IPS-11a (cell line): Measurements from ENCODE around the gene CARM1.
"Not testable (repeated sequence)": the region's sequence is repeated elsewhere in the genome, so short reads cannot be mapped to it uniquely, and the experiment has no call there.

Experiments
- H3K4me3 ChIP-seq: one replicate; pipeline ENCODE4 v1.5.1; 2013; ENCODE audit warnings: low read depth, low read length, control low read depth

CARM1 gene

GRCh38 chr19:10870955-10871603 is at the start of gene CARM1:
CARM1 (plus strand) TSS chr19:10871553; CDS start chr19:10871703, 150 bp downstream.
- peak within 1 kb of the TSS; percentile 67 for H3K4me3 ChIP-seq

DNA sequence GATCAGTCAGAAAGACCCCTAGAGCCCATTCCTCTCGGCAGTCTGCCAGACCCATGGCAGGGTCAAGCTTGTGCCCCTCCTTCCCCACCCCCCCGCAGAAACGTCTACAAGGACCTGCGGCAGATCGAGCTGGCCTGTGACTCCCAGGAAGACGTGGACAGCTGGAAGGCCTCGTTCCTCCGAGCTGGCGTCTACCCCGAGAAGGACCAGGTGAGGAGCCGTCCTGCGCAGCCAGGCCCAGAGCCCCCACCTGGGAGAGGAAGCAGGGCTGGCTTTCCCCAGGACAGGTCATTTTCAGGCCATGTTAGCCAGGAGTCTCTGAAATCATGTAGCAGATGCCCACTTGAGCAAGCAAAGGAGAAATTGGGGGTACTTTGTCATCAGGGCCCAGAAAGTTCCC is 47.7 kb upstream of the CARM1 start:
- H3K4me3 ChIP-seq, result no peak overlapping the region

DNA sequence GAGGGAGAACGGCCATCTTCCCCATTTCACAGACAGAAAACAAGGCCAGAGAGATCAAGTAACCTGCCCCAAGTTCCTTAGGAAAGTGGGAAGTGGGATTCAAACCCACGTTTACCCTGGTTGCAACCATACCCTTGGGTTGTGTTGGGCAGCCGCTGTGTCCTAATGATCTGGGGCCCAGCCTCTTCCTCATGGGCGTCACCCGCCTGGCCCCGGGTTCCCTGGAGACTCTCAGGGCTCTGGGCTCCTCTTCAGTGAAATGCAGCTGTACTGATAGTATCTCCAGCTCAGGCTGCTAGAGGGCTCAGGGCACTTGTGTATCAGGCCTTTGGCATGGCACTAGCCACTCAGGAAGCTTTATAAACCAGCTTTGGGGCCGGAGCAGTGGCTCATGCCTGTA is 45.1 kb upstream of the CARM1 start:
- H3K4me3 ChIP-seq, result no peak overlapping the region

DNA sequence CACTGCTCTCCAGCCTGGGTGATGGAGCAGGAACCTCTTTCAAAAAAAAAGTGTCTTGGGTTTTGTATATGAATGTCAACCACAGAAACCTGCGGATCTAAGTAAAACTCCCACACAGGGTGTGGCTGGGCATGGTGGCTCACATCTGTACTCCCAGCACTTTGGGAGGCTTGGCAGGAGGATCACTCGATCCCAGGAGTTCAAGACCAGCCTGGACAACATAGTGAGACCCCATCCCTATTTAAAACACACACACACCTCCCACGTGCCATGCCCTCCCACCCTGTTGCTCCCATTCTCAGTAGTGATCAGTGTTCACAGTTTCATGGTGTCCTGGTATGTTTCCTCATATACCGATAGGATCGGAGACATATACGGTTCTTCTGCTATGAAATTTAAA is 44.5 kb upstream of the CARM1 start:
- no peak overlapping the region for H3K4me3 ChIP-seq

- no peak overlapping the region for H3K4me3 ChIP-seq
These were observed 42.2 kb upstream of the CARM1 start for GRCh38 chr19:10828981-10829821.

- H3K4me3 ChIP-seq, result no peak overlapping the region
These were observed 41.4 kb upstream of the CARM1 start for GRCh38 chr19:10829967-10830366.

DNA sequence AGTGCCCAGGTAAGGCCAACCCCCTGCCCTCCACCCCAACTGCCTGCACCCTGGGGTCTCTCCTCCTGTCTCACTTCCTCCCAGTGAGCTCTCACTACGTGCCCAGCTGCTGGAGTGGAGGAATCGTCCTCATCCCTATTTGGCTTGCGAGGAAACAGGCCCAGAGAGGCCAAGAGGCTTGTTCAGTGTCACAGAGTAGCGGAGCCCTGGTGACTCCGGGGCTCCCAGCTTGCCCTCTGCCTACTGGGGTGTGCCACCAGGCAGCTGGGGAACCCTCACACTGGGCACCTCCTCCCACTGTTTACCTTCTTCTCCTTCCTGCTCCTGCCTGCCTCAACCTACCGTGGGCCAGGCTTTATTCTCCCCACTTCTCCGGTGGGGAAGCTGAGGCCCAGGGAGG is 41.0 kb upstream of the CARM1 start:
- H3K4me3 ChIP-seq, result no peak overlapping the region

GRCh38 chr19:10830931-10831779 is 40.2 kb upstream of the CARM1 start:
- no peak overlapping the region for H3K4me3 ChIP-seq

- H3K4me3 ChIP-seq, result no peak overlapping the region
These were observed 39.1 kb upstream of the CARM1 start for GRCh38 chr19:10831987-10832938.

GRCh38 chr19:10832939-10833296 is 38.4 kb upstream of the CARM1 start:
- no peak overlapping the region for H3K4me3 ChIP-seq

DNA sequence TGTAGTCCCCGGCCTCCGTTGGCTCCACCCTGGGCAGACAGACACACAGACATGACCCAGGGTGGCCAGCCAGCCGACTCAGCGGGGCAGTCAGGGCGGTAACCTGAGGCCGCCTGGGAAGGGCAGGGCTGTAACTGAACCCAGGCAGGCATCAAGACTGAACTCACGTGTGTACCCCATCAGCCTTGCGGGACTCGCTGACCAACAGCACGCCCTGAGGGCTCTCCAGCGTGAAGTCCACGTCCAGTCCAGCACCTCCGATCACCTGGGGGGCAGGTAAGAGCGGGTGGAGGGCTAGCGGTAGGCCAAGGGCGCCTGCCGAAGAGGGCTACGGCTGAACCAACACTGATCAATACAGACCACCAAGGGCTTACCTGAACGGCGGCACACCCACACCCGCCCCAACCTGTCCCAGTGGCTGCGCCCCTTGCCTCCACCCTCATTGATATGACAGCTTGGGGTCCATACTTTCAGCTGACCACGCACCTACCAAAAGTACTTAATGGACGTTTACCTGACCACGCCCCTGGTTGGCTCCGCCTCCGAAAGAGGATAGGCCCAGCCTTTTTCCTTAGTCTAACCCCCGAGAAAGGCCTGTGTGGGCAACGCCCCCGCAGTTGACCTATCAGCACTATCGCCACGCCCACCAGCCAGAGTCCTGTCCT is 36.1 kb upstream of the CARM1 start:
- H3K4me3 ChIP-seq, result peak overlapping the region; percentile 41

DNA sequence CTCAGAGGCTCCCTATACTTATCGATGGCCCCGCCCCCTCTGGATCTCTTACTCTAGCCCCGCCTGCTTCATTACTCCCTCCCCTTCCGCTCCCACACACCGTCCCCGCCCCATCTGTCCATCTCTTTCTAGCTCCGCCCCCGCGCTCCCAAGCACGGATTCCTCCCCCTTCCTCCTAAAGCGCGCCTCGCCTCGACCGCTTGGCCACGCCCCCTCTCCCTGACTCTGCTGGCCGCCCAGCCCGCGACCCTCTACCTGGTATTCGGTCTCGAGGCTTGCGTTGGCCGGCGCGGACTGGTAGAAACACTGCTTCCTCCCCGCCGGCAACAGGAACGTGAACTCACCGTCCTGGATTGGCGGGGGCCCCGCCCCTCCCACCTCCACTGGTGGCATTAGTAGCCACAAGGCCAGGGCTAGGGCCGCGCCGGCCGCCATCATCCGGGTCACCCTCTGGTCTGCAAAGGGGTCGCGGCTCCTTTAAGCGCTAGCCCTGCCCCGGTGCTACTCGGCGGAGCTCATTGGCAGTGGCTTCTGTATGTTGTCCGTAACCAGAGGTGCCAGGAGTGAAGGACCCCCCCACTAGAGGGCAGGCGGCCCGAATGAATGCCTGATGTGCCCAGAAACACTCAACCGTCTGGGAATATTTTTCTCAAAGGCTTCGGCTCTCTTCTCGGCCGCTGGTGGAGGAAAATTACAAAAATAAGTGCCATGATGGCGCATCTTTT is 35.4 kb upstream of the CARM1 start, which contains the start of gene TMED1:
TMED1 (minus strand) TSS at position 459 of the 725 bp plus-strand sequence; CDS start at position 438, 21 bp downstream.
- peak within 1 kb of the TSS; percentile 60 for H3K4me3 ChIP-seq

- H3K4me3 ChIP-seq, result peak overlapping the region; percentile 60
These were observed 34.6 kb upstream of the CARM1 start for GRCh38 chr19:10836479-10837330.

DNA sequence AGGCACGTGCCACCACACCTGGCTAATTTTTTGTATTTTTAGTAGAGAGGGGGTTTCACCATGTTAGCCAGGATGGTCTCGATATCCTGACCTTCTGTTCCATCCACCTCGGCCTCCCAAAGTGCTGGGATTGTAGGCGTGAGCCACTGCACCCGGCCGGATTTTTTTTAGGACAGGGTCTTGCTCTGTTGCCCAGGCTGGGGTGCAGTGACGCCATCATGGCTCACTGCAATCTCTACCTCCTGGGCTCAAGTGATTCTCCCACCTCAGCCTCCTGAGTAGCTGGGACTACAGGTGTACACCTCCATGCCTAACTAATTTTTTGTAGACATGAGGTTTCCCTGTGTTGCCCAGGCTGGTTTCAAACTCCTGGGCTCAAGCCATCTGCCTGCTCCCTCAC is 33.7 kb upstream of the CARM1 start:
- not testable (repeated sequence) for H3K4me3 ChIP-seq

GRCh38 chr19:10838377-10838776 is 33.0 kb upstream of the CARM1 start:
- H3K4me3 ChIP-seq, result no peak overlapping the region

GRCh38 chr19:10839114-10840050 is 32.0 kb upstream of the CARM1 start:
- no peak overlapping the region for H3K4me3 ChIP-seq

GRCh38 chr19:10842788-10843187 is 28.6 kb upstream of the CARM1 start:
- no peak overlapping the region for H3K4me3 ChIP-seq
